Measurements from ENCODE around the gene TLN1. TPM values are rescaled to one million over a fixed set of nuclear protein-coding genes. Genes with fewer than 3 reads are reported as not detected.

TLN1 gene
- total RNA-seq, 2 donors from 2014 or later = 273 to 370 TPM

- no peak for TF ChIP-seq CTCF (IDR thresholded peaks at IDR 0.05)
- peak overlapping the region; percentile 69 to 75 for H3K27ac ChIP-seq
These were observed 39.9 kb upstream of the TLN1 start for GRCh38 chr9:35771943-35772342.

GRCh38 chr9:35771534-35771933 is 39.5 kb upstream of the TLN1 start:
- TF ChIP-seq CTCF (IDR thresholded peaks at IDR 0.05) = no peak
- Histone ChIP-seq H3K36me3 (no peaks in the 10 kb centered on the region), H3K4me3 (no peak overlapping the region), H3K9me3 (no peaks in the 10 kb centered on the region), H3K4me1 (peaks cover 0 to 31% of the 10 kb centered on the region in 2 donors), H3K27me3 (no peaks in the 10 kb centered on the region), H3K27ac (peak overlapping the region; percentile 69 to 75)
- DNase-seq (ENCODE audit: low spot score) = no peak

More at GRCh38 chr9:35771943-35772342, 39.9 kb upstream of the TLN1 start:
- no peaks in the 10 kb centered on the region for H3K27me3 ChIP-seq
- no peaks in the 10 kb centered on the region for H3K9me3 ChIP-seq
- no peak overlapping the region for H3K4me3 ChIP-seq
- no peaks in the 10 kb centered on the region for H3K36me3 ChIP-seq
- peaks cover 0 to 31% of the 10 kb centered on the region in 2 donors for H3K4me1 ChIP-seq
- DNase-seq (ENCODE audit: low spot score) = no peak

GRCh38 chr9:35771075-35771433 is 39.1 kb upstream of the TLN1 start:
- TF ChIP-seq CTCF (IDR thresholded peaks at IDR 0.05) = no peak
- Histone ChIP-seq H3K27me3 (no peaks in the 10 kb centered on the region), H3K27ac (peak overlapping the region; percentile 69 to 75), H3K9me3 (no peaks in the 10 kb centered on the region), H3K4me3 (no peak overlapping the region), H3K4me1 (peaks cover 0 to 31% of the 10 kb centered on the region in 2 donors), H3K36me3 (no peaks in the 10 kb centered on the region)
- DNase-seq (ENCODE audit: low spot score) = no peak

GRCh38 chr9:35769763-35770162 is 37.8 kb upstream of the TLN1 start:
- Histone ChIP-seq H3K4me1 (peaks cover 0 to 22% of the 10 kb centered on the region in 2 donors), H3K27me3 (no peaks in the 10 kb centered on the region), H3K36me3 (no peaks in the 10 kb centered on the region), H3K4me3 (no peak overlapping the region), H3K9me3 (no peaks in the 10 kb centered on the region), H3K27ac (no peak overlapping the region)
- no peak for DNase-seq (ENCODE audit: low spot score)
- no peak for TF ChIP-seq CTCF (IDR thresholded peaks at IDR 0.05)

GRCh38 chr9:35767458-35767857 is 35.5 kb upstream of the TLN1 start:
- Histone ChIP-seq H3K4me3 (no peak overlapping the region), H3K27ac (no peak overlapping the region), H3K27me3 (no peaks in the 10 kb centered on the region), H3K4me1 (peaks cover 0 to 22% of the 10 kb centered on the region in 2 donors), H3K36me3 (no peaks in the 10 kb centered on the region), H3K9me3 (no peaks in the 10 kb centered on the region)
- no peak for DNase-seq (ENCODE audit: low spot score)
- TF ChIP-seq CTCF (IDR thresholded peaks at IDR 0.05) = no peak

GRCh38 chr9:35766997-35767396 is 35.0 kb upstream of the TLN1 start:
- no peak for TF ChIP-seq CTCF (IDR thresholded peaks at IDR 0.05)

More at GRCh38 chr9:35766997-35767396, 35.0 kb upstream of the TLN1 start:
- Histone ChIP-seq H3K27me3 (no peaks in the 10 kb centered on the region), H3K4me3 (no peak overlapping the region), H3K27ac (no peak overlapping the region), H3K36me3 (no peaks in the 10 kb centered on the region), H3K4me1 (peaks cover 0 to 18% of the 10 kb centered on the region in 2 donors), H3K9me3 (no peaks in the 10 kb centered on the region)
- DNase-seq (ENCODE audit: low spot score) = no peak

Measured in right atrium auricular region (tissue), 2 donors.